GM12878 (cell line): ENCODE measurements around the gene ATXN7L1. TPM values are rescaled to one million over a fixed set of nuclear protein-coding genes. Genes with fewer than 3 reads are reported as not detected.
A peak's percentile ranks its signal among the peaks of the same experiment; 100 is the strongest.

ENCODE experiments used
- ATF3 ChIP-seq: IDR thresholded peaks from 2 replicates; pipeline ENCODE4 v1.6.1; 2011; ENCODE audit warnings: low read depth, mild to moderate bottlenecking, low read length, moderate library complexity, borderline replicate concordance; ENCODE audit errors: extremely low read depth
- ATF7 ChIP-seq: fragments of 450-650 bp; IDR thresholded peaks from 2 replicates; pipeline ENCODE4 v1.6.1; 2016; ENCODE audit warnings: low read depth, mild to moderate bottlenecking
- BHLHE40 ChIP-seq, 2 experiments: fragments of 450-650 bp in 1 of 2; IDR thresholded peaks; 2 replicates each; pipeline ENCODE4 v1.6.1; 2011 to 2017; ENCODE audit warnings: low read depth in 2 of 2, borderline replicate concordance in 1 of 2, improper control_type of control experiment in 1 of 2, low read length in 1 of 2, mild to moderate bottlenecking in 1 of 2
- BRCA1 ChIP-seq: IDR thresholded peaks from 2 replicates; pipeline ENCODE4 v1.6.1; 2011; ENCODE audit warnings: low read depth, low read length, improper control_type of control experiment
- CBX5 ChIP-seq: sonication (generic); IDR thresholded peaks from 2 replicates; pipeline ENCODE4 v1.6.1; 2016; ENCODE audit warnings: low read depth, moderate library complexity, mild to moderate bottlenecking, inconsistent platforms
- DPF2 ChIP-seq: fragments of 450-650 bp; IDR thresholded peaks from 2 replicates; pipeline ENCODE4 v1.6.1; 2017; ENCODE audit warnings: mild to moderate bottlenecking
- EED ChIP-seq: sonication (generic); IDR thresholded peaks from 2 replicates; pipeline ENCODE4 v1.6.1; 2016; ENCODE audit warnings: antibody characterized with exemption, low read depth
- GABPA ChIP-seq: IDR thresholded peaks from 2 replicates; pipeline ENCODE4 v1.6.1; 2014; ENCODE audit warnings: antibody characterized with exemption, low read depth, mild to moderate bottlenecking, inconsistent platforms
- MEF2B ChIP-seq: fragments of 450-650 bp; IDR thresholded peaks from 2 replicates; pipeline ENCODE4 v1.6.1; 2018; ENCODE audit warnings: mild to moderate bottlenecking, moderate library complexity; ENCODE audit not compliant: partially characterized antibody, poor library complexity, severe bottlenecking
- MTA2 ChIP-seq: fragments of 450-650 bp; IDR thresholded peaks from 2 replicates; pipeline ENCODE4 v1.6.1; 2016; ENCODE audit warnings: low read depth, mild to moderate bottlenecking, moderate library complexity
- NR2C1 ChIP-seq: fragments of 450-650 bp; IDR thresholded peaks from 2 replicates; pipeline ENCODE4 v1.6.1; 2017; ENCODE audit warnings: antibody characterized with exemption, mild to moderate bottlenecking, moderate library complexity
- NRF1 ChIP-seq: conservative IDR thresholded peaks from 2 replicates; pipeline ENCODE4 v1.6.1; 2011; ENCODE audit warnings: mild to moderate bottlenecking, low read depth, low read length, improper control_type of control experiment
- PML ChIP-seq: IDR thresholded peaks from 2 replicates; pipeline ENCODE4 v1.6.1; 2012; ENCODE audit warnings: low read length, inconsistent platforms
- RBBP5 ChIP-seq: fragments of 200-600 bp; sonication (generic); conservative IDR thresholded peaks from 2 replicates; pipeline ENCODE4 v1.6.1; 2016
- RCOR1 ChIP-seq: conservative IDR thresholded peaks from 2 replicates; pipeline ENCODE4 v1.6.1; 2012; ENCODE audit warnings: low read depth, low read length, improper control_type of control experiment
- RELB ChIP-seq: fragments of 450-650 bp; IDR thresholded peaks from 2 replicates; pipeline ENCODE4 v1.6.1; 2017; ENCODE audit warnings: low read depth, mild to moderate bottlenecking, moderate library complexity
- SMAD1 ChIP-seq: fragments of 450-650 bp; IDR thresholded peaks from 2 replicates; pipeline ENCODE4 v1.6.1; 2018; ENCODE audit warnings: mild to moderate bottlenecking, low read depth; ENCODE audit not compliant: partially characterized antibody
- SMAD5 ChIP-seq: IDR thresholded peaks from 2 replicates; pipeline ENCODE4 v1.6.1; 2016; ENCODE audit warnings: antibody characterized with exemption, low read depth
- SMC3 ChIP-seq: IDR thresholded peaks from 2 replicates; pipeline ENCODE4 v1.6.1; 2011; ENCODE audit warnings: low read length, improper control_type of control experiment, borderline replicate concordance
- SPI1 ChIP-seq: IDR thresholded peaks from 2 replicates; pipeline ENCODE4 v1.6.1; 2011; ENCODE audit warnings: low read depth, mild to moderate bottlenecking, low read length, moderate library complexity, borderline replicate concordance; ENCODE audit not compliant: insufficient read depth
- TAF1 ChIP-seq: IDR thresholded peaks from 2 replicates; pipeline ENCODE4 v1.6.1; 2011; ENCODE audit warnings: mild to moderate bottlenecking, low read depth, low read length, borderline replicate concordance
- USF1 ChIP-seq: IDR thresholded peaks from 2 replicates; pipeline ENCODE4 v1.6.1; 2011; ENCODE audit warnings: borderline replicate concordance, low read depth, mild to moderate bottlenecking, moderate library complexity, mixed read lengths, low read length; ENCODE audit not compliant: insufficient read depth; ENCODE audit errors: extremely low read length
- ZNF207 ChIP-seq: fragments of 450-650 bp; IDR thresholded peaks from 2 replicates; pipeline ENCODE4 v1.6.1; 2014; ENCODE audit warnings: antibody characterized with exemption, mild to moderate bottlenecking, borderline replicate concordance
- polyA plus RNA-seq, 11 experiments: library from polyadenylated mRNA; depleted of rRNA in 4 of 11; unstranded in 6 of 11; stranded (reverse) in 5 of 11; fragments of >200 nt; fragmentation: Nextera tagmentation in 4 of 11; fragmentation: Illumina TruSeq in 1 of 11; extraction: Ambion mirVana in 4 of 11; extraction: Trizol in 1 of 11; gene quantifications; 1 replicate in 1 of 11; 2 replicates in 10 of 11; pipeline versions ENCODE4 v1.2.1 to v1.2.3, GENCODE V29; 2011 to 2016; ENCODE audit warnings: inconsistent platforms in 2 of 11, missing spikeins in 2 of 11, low read depth in 1 of 11
- total RNA-seq, 4 experiments: library from RNA; depleted of rRNA in 3 of 4; stranded (reverse); fragments of >200 nt in 3 of 4; fragmentation: Illumina TruSeq in 1 of 4; extraction: Trizol in 1 of 4; gene quantifications; 2 replicates each; pipeline versions ENCODE4 v1.2.1 to v1.2.3, GENCODE V29; 2013 to 2021

ATXN7L1 gene
- total and polyA plus RNA-seq, 10 of the 15 experiments (the other 5 are each of a cell fraction or from before 2014, with no cell fraction given): 0.40 to 2.9 (median 1.2) TPM

GRCh38 chr7:105849122-105849855 is 27.1 kb downstream of the ATXN7L1 start (continued):
- TF ChIP-seq BRCA1: no peak
- no peak for TF ChIP-seq RELB
- TF ChIP-seq SMAD5: no peak
- TF ChIP-seq MTA2: peak; percentile 31; the same call in 1 of the 2 replicates
- no peak for TF ChIP-seq ATF3
- TF ChIP-seq SPI1: peak; percentile 6; the same call in 1 of the 2 replicates
- no peak for TF ChIP-seq ZNF207
- TF ChIP-seq ATF7: 0 out of 2 replicates have a peak, but pooled peaks have one; percentile 34
- TF ChIP-seq EED: no peak
- no peak for TF ChIP-seq GABPA
- TF ChIP-seq MEF2B: peak; percentile 82
- TF ChIP-seq NR2C1: no peak
- TF ChIP-seq CBX5: no peak
- no peak for TF ChIP-seq SMAD1
- no peak for TF ChIP-seq RBBP5
- TF ChIP-seq BHLHE40 (IDR thresholded peaks at IDR 0.05; ENCODE audit: borderline replicate concordance in 1 of 2, low read depth in 2 of 2, low read length in 1 of 2): peak in 1 of 2 experiments; percentile 26; a peak in 1 of 4 replicates
- no peak for TF ChIP-seq RCOR1
- TF ChIP-seq NRF1: no peak
- 0 out of 2 replicates have a peak, but pooled peaks have one; percentile 23 for TF ChIP-seq DPF2
- TF ChIP-seq PML: no peak
- no peak for TF ChIP-seq SMC3
- no peak for TF ChIP-seq TAF1
- TF ChIP-seq USF1: no peak
- TF ChIP-seq, all 136 proteins: peak for 10
